ENCODE data around the gene RPN2.

GRCh38 chr20:37172836-37173235, 6.3 kb upstream of the RPN2 start:
- TF ChIP-seq, protein P1, sequence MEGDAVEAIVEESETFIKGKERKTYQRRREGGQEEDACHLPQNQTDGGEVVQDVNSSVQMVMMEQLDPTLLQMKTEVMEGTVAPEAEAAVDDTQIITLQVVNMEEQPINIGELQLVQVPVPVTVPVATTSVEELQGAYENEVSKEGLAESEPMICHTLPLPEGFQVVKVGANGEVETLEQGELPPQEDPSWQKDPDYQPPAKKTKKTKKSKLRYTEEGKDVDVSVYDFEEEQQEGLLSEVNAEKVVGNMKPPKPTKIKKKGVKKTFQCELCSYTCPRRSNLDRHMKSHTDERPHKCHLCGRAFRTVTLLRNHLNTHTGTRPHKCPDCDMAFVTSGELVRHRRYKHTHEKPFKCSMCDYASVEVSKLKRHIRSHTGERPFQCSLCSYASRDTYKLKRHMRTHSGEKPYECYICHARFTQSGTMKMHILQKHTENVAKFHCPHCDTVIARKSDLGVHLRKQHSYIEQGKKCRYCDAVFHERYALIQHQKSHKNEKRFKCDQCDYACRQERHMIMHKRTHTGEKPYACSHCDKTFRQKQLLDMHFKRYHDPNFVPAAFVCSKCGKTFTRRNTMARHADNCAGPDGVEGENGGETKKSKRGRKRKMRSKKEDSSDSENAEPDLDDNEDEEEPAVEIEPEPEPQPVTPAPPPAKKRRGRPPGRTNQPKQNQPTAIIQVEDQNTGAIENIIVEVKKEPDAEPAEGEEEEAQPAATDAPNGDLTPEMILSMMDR (conservative IDR thresholded peaks at IDR 0.05; ENCODE audit: low read length): no peak
- TF ChIP-seq EZH2phosphoT487 (IDR thresholded peaks at IDR 0.05; ENCODE audit: borderline replicate concordance, low read depth, low read length): no peak
